Astrocyte of the spinal cord (primary cell): ENCODE data around the gene SPOP.
A peak's percentile ranks its signal among the peaks of the same experiment; 100 is the strongest.

Source experiments
- DNase-seq: peaks from one replicate; pipeline ENCODE4 v3.0.0; 2011; ENCODE audit warnings: low read depth, low spot score
- H3K4me3 ChIP-seq: 2 replicates; pipeline ENCODE4 v1.5.1; 2011; ENCODE audit warnings: low read depth, mild to moderate bottlenecking, low read length, moderate library complexity
- CTCF ChIP-seq: IDR thresholded peaks from 2 replicates; pipeline ENCODE4 v1.5.1; 2012; ENCODE audit warnings: low read depth, mild to moderate bottlenecking, low read length, inconsistent platforms
- in situ Hi-C: cut with HindIII; loops from 2 replicates; pipeline ENCODE4 v1.10.0; 2017; ENCODE audit warnings: low sequenced_read_pairs

SPOP gene

GRCh38 chr17:49576917-49577649, 100.8 kb downstream of the SPOP start:
- peak overlapping the region; percentile 51 for H3K4me3 ChIP-seq
- in situ Hi-C loops = no loop called here
- no peak for TF ChIP-seq CTCF

GRCh38 chr17:49576088-49576916, 101.6 kb downstream of the SPOP start:
- in situ Hi-C loops = no loop called here
- no peak for DNase-seq
- TF ChIP-seq CTCF = no peak

More at GRCh38 chr17:49576917-49577649, 100.8 kb downstream of the SPOP start:
- DNase-seq = no peak

GRCh38 chr17:49575679-49576087, 102.2 kb downstream of the SPOP start, which contains the start of gene NXPH3:
NXPH3 (plus strand) TSS chr17:49575871; CDS start chr17:49576220, 349 bp downstream.
- peak within 1 kb of the TSS; percentile 51 for H3K4me3 ChIP-seq
- DNase-seq = no peak
- in situ Hi-C loops = no loop called here
- TF ChIP-seq CTCF = peak; percentile 36

More at GRCh38 chr17:49576088-49576916, 101.6 kb downstream of the SPOP start:
- peak overlapping the region; percentile 51 for H3K4me3 ChIP-seq

GRCh38 chr17:49574945-49575678, 102.8 kb downstream of the SPOP start:
- no peak overlapping the region for H3K4me3 ChIP-seq
- no peak for TF ChIP-seq CTCF
- no peak for DNase-seq
- in situ Hi-C loops = no loop called here

- DNase-seq = no peak
- H3K4me3 ChIP-seq = no peak overlapping the region
- in situ Hi-C loops = no loop called here
- TF ChIP-seq CTCF = no peak
These were observed 103.5 kb downstream of the SPOP start for GRCh38 chr17:49574323-49574781.
